NOMO-1 (cell line): Measurements from ENCODE around the gene CMYA5.
"Not testable (repeated sequence)": the region's sequence is repeated elsewhere in the genome, so short reads cannot be mapped to it uniquely, and the experiment has no call there.

ENCODE experiments used
- DNase-seq, 2 experiments: peaks; one replicate each; lab custom pipeline; 2025; ENCODE audit not compliant: unreplicated experiment in 2 of 2; lab: John Stamatoyannopoulos, UW

Gene CMYA5

DNA sequence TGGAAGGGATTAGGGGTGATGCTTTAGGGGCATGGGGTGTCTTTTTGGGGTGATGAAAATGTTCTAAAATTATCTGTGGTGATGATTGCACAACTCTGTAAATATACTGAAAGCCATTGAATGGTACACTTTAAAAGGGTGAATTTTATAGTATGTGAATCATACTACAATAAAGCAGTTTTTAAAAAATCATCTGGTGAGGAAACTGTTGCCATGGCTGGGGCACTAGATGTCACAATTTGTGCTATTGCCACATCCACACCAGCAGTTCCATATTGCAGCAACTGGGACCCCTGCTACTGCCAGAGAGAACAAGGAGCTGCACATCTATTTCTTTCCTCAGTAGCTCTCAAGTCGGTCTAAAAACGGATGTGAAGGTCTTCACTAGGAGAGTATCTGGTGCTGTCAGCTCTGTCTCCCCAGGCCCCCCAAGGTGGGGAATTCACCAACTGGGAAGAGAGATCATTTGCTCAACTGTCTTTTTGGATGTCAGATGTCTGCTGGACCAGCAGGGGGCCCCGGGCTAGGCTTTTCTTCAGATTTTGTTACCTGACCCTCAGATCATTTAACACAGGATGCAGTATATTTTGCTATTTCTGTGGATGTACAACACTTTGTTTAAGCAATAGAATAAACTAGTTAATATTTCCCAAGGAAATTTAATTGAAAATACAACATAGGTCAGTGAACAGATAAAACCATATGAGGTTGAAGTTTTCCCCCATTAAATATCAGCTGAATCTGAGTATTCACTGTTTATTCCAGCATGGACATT is 13.2 kb downstream of the CMYA5 start:
- DNase-seq: peak; percentile 73 to 90

DNA sequence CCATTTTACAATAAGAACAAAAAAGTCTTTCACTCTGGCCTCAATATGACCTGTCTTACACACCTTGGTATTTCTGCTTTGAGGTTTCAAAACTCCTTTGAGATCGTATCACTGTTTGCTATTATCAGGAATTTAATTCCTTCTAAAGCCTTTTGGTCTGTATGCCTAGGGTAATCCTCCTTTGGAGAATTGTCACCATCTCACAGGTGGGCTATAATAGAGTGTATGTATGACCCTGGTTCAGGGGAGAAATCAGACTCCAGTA is 13.7 kb downstream of the CMYA5 start:
- DNase-seq: no peak

DNA sequence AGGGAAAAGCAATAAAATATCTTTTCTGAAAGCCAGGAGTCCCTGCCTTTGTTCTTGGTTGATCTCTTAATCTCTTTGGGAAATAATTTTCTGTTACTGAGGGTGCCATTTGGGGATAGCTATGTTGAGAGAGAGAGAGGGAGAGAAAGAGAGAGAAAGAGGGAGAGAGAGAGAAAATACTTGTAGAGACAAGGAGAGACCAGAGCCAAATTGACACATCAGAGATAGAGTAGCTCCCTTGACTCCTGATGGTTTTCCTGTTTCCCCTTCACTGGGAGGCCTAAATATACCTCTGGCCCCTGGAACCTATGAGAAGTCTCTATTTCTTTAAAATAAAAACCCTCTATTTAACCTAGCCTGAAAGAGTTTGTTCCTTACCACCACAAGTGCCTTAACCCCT is 14.9 kb downstream of the CMYA5 start:
- no peak for DNase-seq

DNA sequence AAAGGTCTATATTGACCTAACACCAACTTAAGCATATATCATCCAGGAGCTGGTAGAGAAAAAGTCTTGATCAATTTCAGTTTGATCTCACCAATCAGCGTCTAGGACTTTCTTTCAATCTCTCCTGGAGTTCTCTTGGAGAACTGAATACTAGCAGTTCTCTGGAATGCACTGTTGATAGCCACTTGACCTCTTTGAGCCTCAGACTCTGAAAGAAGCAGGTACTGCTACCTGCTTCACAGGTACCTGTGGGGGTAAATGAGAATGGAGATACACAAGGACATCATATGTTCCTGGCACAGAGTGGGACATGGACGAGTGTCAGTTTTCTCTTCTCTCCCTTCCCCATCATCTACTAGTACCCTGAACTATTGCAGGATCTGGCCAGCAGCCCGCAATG is 16.0 kb downstream of the CMYA5 start:
- no peak for DNase-seq

DNA sequence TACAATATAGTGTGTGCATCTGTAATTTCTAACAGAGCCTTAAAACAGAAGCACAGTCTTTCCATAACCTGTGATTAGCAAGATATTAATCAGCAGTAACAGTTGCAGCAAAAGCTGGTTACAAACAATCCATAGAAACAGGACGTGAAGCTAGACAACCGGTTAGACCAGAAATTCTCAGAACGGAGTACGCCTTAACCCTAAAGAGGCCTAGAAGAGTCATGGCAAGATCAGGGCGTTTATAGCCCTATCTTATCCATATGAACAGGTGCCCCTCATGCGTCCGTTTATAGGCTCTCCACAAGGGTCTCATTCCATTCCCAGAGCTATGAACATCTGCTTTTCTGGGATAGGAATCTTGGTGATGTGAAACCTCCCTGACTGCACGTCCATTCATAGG is 16.7 kb downstream of the CMYA5 start:
- DNase-seq: not testable (repeated sequence)

DNA sequence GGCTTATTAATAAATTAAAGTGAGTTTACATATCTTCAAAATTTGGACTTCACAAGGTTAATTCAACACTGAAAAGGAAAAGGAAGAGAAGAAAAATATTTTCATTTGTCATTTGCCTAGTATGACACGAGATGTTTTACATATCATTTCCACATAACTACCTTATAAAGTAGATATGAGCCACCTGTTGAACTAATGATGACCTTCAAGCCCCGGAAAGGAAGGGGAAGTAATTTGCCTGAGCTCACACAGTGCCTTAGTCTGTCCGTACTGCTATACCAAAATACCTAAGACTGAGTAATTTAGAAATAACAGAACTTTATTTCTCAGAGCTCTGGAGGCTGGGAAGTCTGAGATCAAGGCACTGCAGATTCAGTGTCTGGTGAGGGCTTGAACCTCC is 17.9 kb downstream of the CMYA5 start:
- DNase-seq: no peak

DNA sequence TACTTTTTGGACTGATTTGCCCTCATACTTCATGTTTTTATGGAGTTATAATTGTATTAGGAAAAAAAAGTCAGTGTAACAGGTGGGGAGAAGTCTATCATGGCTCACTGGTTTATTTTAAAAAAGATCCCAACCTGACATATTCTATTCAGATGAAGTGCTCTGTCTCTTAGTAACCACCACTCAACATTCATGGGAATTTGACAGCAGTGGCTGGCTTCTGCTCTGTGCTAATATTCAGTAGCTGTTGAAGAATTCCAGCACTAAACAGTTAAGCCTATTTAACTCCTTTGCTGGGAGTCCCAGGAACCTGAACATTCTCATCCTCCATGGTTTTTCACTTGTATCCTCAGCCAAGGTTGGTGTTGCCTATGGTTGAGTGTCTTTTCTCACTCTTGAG is 23.1 kb downstream of the CMYA5 start:
- DNase-seq: no peak

DNA sequence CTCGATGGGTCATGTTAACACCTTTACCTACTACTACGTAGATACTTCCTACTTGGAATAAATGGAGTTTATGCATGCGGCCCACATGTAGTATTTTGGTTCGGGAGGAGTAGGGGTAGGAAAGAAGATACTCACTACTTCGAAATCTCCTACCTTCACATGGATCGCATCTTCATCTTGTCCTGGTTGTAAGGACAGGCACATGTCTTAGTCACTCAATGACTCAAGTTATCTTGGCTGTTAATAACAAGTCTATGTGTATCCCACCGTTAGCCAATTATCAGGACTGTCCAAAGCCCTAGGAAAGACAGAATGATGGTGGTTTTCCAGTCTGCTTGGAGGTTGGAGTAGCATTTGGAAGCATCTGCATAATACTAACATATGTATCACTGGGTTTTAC is 24.1 kb downstream of the CMYA5 start:
- DNase-seq: no peak

DNA sequence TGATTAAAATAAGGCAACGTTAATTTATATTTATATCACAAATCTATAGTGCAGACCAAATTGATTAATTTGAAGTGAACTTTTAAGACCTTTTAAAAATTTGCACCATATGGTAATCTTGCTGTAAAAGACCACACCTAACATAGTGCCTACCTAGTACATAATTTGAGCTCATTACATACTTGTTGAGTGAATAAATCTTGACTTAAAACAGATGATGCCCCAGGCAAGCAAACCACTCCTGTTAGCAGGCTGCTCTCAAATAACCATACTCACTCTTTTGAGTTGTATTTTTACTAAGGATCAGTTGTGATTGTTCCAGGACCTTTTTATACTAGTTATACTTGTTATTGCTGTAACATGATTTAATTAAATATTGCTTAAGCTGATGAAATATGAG is 27.2 kb downstream of the CMYA5 start:
- DNase-seq: no peak

DNA sequence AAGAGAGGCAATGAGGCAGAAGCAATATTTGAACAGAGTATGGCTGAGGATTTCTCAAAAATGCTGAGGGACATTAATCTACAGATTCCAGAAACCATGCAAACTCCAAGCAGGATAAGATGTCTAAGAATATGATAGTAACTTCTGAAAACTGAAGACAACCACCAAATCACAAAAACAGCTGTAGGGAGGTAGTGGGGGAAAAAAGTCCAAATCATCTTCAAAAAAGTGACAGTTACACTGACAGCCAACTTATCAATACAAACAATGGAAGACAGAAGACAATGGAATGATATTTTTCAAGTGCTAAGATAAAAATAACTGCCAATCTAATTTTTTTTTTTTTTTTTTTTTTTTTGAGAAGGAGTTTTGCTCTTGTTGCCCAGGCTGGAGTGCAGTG is 30.5 kb downstream of the CMYA5 start:
- DNase-seq: no peak

DNA sequence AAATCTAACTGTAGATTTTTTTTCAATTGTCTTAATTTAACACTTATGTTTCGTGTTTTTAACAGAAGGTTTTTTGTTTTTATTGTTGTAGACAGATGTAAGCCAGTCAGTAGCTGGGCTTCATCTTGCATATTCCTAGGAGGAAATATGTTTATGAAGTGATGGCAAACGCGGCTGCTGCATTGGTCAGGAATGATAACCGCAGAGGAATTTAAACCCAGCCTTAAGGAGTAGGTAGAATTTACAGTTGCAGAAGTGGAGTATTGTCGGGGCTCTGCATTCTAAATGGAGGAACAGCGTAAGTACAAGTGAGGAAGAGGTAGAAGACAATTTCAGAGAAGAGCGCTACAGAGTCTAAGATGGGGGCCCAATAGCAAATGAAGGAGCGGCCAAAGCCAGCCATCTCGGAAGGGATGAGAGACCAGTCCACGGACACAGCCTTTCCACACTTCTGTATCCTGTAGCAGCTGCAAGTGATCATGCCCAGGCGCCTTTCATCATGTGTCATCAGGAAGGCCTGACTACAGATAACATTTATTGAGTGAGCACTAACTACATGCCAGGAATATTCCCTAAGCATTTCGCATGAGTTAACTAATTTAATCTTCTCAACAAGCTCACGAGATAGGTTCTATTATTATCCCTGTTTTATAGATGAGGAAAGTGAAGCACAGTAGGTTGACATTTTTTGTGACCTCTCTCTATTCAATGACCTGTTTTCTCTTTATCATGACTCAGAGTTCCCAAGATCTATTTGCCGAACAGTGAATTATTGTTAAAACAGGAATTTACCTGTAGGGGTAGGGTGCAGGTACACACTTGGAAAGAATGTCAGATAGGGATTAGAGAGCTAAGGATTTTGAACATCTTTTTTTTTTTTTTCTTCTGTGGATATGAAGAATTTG is 38.1 kb downstream of the CMYA5 start:
- DNase-seq: no peak

DNA sequence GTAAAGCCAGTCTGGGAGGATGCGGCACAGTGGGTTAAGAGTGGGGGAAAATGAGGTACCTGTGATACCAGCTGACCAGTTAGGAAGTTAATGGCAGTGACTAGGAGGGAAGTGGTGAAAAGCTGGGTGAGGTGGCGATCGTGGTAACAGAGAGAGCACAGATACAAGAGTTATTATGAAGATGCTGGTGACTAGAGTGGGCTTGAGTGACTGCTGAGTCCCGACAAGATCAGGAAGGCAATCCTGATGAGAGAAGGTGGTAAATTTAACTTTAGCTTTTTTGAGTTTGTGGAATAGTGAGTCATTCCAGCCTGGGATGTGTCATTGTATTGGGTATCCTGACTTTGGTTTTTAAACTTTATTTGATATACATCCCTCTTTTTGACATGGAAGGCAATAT is 38.8 kb downstream of the CMYA5 start:
- no peak for DNase-seq

DNA sequence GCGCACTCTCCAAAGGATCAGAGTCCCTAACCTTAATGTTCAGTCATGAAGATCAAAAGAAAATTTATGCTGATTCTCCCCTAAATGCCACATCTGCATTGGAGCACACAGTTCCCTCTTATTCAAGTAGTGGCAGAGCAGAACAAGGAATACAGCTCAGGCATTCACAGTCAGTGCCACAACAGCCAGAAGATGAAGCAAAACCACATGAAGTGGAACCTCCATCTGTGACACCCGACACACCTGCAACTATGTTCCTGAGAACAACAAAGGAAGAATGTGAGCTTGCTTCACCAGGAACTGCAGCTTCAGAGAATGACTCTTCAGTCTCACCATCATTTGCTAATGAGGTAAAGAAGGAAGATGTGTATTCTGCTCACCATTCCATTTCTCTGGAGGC is 40.0 kb downstream of the CMYA5 start:
- no peak for DNase-seq

DNA sequence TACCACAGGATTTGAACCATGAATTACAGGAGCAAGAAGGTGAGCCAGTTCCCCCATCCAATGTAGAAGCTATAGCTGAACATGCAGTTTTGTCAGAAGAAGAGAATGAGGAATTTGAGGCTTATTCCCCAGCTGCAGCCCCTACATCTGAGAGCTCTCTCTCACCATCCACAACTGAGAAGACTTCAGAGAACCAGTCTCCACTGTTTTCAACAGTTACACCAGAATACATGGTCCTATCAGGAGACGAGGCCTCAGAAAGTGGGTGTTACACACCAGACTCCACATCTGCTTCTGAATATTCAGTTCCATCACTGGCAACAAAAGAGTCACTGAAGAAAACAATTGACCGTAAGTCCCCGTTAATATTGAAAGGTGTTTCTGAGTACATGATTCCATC is 40.9 kb downstream of the CMYA5 start:
- no peak for DNase-seq

DNA sequence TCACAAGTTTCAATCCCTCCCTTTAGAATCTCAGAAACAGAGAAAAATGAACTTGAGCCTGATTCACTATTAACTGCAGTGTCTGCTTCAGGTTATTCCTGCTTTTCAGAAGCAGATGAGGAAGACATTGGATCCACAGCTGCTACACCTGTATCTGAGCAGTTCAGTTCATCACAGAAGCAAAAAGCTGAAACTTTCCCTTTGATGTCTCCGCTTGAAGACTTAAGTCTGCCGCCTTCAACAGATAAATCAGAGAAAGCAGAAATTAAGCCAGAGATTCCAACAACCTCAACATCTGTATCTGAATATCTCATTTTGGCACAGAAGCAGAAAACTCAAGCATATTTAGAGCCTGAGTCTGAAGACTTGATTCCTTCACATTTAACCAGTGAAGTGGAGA is 42.1 kb downstream of the CMYA5 start:
- no peak for DNase-seq

DNA sequence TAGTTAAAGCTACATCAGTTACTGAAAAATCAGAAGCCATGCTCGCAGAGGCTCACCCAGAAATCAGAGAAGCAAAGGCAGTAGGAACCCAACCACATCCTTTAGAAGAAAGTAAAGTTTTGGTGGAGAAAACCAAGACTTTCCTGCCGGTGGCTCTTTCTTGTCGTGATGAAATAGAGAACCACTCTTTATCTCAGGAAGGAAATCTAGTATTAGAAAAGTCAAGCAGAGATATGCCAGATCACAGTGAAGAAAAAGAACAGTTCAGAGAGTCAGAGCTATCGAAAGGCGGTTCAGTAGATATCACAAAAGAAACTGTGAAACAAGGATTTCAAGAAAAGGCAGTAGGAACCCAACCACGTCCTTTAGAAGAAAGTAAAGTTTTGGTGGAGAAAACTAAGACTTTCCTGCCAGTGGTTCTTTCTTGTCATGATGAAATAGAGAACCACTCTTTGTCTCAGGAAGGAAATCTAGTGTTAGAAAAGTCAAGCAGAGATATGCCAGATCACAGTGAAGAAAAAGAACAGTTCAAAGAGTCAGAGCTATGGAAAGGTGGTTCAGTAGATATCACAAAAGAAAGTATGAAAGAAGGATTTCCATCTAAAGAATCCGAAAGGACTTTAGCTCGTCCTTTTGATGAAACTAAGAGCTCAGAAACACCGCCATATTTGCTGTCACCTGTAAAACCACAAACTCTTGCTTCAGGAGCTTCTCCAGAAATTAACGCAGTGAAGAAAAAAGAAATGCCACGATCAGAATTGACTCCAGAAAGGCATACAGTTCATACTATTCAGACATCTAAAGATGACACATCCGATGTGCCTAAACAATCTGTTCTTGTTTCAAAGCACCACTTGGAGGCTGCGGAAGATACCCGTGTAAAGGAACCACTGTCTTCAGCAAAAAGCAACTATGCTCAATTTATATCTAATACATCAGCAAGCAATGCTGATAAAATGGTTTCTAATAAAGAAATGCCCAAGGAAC is 47.2 kb downstream of the CMYA5 start:
- no peak for DNase-seq

DNA sequence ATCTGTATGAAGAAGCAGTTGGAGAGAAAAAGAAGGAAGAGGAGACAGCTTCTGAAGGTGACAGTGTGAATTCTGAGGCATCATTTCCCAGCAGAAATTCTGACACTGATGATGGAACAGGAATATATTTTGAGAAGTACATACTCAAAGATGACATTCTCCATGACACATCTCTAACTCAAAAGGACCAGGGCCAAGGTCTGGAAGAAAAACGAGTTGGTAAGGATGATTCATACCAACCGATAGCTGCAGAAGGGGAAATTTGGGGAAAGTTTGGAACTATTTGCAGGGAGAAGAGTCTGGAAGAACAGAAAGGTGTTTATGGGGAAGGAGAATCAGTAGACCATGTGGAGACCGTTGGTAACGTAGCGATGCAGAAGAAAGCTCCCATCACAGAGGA is 48.7 kb downstream of the CMYA5 start:
- no peak for DNase-seq

DNA sequence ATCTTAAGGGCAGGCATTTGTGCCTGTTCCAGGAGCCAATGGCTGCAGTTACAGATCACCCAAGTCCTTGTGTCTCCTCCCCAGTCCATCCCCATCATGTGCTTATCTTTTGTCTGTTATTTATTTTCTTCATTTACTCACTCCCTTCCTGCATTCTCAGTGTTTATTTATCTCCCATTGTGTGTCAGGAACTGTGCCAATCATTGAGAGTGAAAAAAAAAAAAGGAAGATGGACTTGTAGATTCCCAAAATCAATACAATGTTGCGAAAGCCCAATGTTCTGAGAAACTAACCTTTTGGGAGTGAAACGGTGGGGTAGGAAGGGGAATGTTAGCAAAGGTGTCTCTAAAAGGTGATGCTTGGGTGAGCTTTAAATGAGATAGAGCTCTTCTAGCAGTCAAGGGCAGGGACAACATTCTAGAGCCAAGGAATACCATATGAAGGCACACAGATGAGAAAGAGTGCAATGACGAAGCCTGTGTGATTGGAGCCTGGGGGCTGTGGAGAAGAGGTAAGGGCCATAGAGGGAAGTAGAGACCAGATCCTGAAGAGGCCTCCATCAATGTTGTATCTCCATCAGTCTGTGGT is 53.0 kb downstream of the CMYA5 start:
- no peak for DNase-seq

DNA sequence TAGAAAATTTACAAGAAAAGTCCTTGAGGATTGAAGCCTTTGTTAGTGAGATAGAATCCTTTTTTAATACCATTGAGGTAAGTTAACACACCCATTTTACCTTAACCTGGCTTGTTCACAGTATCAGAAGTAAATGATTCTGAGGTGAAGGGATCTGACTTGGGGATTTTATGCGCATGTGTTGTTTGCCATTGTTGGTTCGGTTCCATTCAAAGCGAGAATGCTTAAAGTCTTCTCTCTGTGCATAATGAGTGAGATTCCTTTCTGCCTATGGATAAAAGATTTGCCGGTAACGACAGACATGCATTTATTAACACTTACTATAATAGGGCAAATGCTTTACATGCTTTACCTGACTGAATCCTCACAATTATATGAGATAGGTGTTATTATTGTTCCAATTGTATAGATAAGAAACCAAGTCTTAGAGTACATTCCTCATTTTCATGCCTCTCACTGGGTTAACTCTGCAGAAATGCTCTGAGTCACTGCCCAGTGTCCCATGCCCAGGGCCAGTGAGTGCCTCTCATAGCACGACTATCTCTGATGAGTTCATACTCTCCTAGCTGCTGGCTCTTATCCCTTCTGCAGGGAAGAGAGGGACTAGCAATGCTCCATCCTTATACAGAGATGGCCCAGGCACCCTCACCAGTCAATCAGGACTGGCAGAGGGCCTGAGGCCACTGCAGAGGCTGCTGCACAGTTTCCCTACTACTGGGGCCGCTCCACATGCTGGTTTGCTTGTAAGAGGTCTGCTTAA is 54.4 kb downstream of the CMYA5 start:
- no peak for DNase-seq

DNA sequence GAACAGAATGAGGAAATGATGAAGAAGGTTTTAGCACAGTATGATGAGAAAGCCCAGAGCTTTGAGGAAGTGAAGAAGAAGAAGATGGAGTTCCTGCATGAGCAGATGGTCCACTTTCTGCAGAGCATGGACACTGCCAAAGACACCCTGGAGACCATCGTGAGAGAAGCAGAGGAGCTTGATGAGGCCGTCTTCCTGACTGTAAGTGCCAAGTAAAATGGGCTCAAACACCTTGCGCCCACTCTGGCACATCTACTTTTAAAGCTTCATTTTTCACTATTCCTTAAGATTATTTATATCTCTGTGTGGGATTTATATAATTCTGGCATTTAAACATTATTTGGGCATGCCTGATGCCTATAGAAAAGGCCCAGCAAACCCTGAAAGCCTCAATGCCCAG is 55.6 kb downstream of the CMYA5 start:
- DNase-seq: peak in 1 of 2 experiments; percentile 18
